ENCODE measurements around the gene DNAJB8.

DNAJB8 gene

GRCh38 chr3:128493570-128494366 is 27.1 kb upstream of the DNAJB8 start:
- no peak for DNase-seq (ENCODE audit: low read depth)

DNA sequence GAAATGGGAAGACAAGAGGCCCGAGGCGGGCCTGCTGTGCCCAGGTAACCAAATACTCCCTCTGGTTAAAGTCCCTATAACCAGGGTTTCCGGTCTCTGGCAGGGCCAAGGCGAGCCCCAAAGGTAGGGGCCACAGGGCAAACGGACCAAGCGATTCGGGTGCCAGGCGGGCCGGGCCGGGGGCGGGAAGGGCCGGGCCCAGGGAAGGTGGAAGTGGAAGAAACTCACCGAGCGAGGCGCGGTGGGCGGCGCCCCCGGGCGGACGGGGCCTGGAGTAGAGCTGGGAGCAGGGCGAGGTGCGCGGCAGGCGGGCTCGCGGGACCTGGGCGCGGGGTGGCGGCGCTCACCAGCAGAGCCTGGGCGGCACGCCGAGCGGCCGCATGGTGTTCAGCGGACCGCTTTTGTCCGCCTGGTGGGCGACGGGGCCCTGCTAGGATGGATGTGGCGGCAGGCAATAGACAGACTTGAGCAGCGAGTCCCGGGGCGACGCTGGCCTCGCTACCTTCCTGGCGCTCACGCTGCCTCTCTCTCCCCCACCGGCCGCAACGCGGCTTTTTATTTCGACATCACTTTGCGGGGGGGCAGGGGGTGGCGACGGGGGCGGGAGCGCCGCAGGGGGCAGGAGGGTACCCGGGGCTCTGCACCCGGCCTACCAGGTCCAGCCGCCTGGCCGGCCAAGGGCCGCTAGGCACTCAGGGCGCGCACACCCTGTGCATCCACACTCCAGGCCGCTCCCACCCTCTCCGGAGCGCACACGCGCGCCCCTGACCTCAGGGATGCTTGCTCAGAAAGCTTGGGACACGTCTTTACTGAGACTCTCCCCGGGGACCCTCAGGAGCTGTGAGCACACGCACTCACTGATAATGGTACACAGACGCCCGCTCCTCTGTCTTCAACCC is 26.2 kb upstream of the DNAJB8 start, which contains the start of gene GATA2:
GATA2 (minus strand) TSS at position 531 of the 899 bp plus-strand sequence. CDS start 6,170 bp downstream, outside the sequence.
- DNase-seq (ENCODE audit: low read depth): no peak

- no peak for DNase-seq (ENCODE audit: low read depth)
These were observed 25.4 kb upstream of the DNAJB8 start for GRCh38 chr3:128491941-128492670.

DNA sequence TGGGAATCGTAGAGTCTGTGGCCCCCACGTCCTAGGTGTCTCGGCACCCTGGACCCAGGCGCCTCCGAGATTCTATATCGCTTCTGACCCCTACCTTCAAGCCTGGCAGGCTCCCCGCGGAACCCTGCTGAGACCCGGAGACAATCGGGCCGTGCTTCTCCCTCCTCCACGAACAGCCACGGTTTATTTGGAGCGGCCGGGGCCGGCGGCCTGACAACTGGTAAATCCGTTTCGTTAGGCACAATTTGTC is 24.9 kb upstream of the DNAJB8 start:
- no peak for DNase-seq (ENCODE audit: low read depth)

- no peak for DNase-seq (ENCODE audit: low read depth)
These were observed 24.4 kb upstream of the DNAJB8 start for GRCh38 chr3:128490915-128491690.

DNA sequence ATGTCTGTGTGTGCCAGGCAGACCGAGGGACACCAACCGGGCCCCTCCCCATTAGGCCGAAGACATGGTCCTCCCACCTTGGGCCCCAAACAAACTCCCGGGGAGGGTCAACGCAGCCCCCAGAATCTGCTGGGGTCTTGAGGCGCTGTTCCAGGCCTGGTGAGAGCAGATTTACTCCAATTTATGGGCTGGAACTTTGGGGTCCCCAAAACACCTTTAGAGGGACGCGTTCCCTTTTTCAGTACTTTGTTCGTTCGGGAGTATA is 23.9 kb upstream of the DNAJB8 start:
- DNase-seq (ENCODE audit: low read depth): no peak

- no peak for DNase-seq (ENCODE audit: low read depth)
These were observed 23.4 kb upstream of the DNAJB8 start for GRCh38 chr3:128489927-128490649.

- DNase-seq (ENCODE audit: low read depth): no peak
These were observed 22.9 kb upstream of the DNAJB8 start for GRCh38 chr3:128489674-128489926.

GRCh38 chr3:128488991-128489673 is 22.4 kb upstream of the DNAJB8 start:
- DNase-seq (ENCODE audit: low read depth): no peak

DNA sequence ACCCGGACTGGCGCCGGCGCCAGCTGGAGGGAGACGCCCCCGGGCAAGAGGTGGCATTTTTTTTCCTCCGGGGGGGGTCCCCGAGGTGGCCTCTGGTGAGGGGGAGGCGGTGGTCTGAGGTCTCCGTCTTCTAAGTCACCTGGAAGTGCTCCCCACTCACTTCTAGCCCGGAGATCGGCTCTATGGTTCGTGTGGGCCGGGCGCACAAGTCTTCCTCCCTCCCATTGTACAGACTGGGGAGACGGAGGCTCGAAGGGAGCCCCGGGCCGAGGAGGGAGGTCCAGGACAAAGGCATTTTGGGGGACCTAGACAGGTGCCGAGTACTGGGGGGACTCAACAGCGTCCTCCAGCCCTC is 21.9 kb upstream of the DNAJB8 start:
- no peak for DNase-seq (ENCODE audit: low read depth)

GRCh38 chr3:128487813-128488635 is 21.3 kb upstream of the DNAJB8 start:
- no peak for DNase-seq (ENCODE audit: low read depth)

GRCh38 chr3:128487538-128487812 is 20.8 kb upstream of the DNAJB8 start:
- DNase-seq (ENCODE audit: low read depth): no peak

- no peak for DNase-seq (ENCODE audit: low read depth)
These were observed 20.2 kb upstream of the DNAJB8 start for GRCh38 chr3:128486681-128487537.

GRCh38 chr3:128486205-128486628 is 19.5 kb upstream of the DNAJB8 start:
- no peak for DNase-seq (ENCODE audit: low read depth)

- DNase-seq (ENCODE audit: low read depth): no peak
These were observed 18.9 kb upstream of the DNAJB8 start for GRCh38 chr3:128485282-128486204.

GRCh38 chr3:128484404-128485281 is 18.0 kb upstream of the DNAJB8 start:
- no peak for DNase-seq (ENCODE audit: low read depth)

GRCh38 chr3:128483657-128484403 is 17.1 kb upstream of the DNAJB8 start:
- DNase-seq (ENCODE audit: low read depth): no peak
